Stimulated activated naive CD4-positive, alpha-beta T cell treated with Interleukin-2 at 50 U/mL for 16 hours (primary cell): ENCODE measurements around the gene RABGEF1.
"Not testable (repeated sequence)": the region's sequence is repeated elsewhere in the genome, so short reads cannot be mapped to it uniquely, and the experiment has no call there.

ENCODE experiments used
- DNase-seq: peaks from one replicate; lab custom pipeline; 2025; lab: John Stamatoyannopoulos, UW

RABGEF1 gene

GRCh38 chr7:66740302-66740979 lies at the start of gene RABGEF1:
TSS of gene RABGEF1 (plus strand) at chr7:66740733. CDS start at chr7:66771900, 31,167 bp downstream.
- peak; percentile 97 for DNase-seq

GRCh38 chr7:66693331-66693730 lies 47.2 kb upstream of the RABGEF1 start:
- DNase-seq = no peak

DNA sequence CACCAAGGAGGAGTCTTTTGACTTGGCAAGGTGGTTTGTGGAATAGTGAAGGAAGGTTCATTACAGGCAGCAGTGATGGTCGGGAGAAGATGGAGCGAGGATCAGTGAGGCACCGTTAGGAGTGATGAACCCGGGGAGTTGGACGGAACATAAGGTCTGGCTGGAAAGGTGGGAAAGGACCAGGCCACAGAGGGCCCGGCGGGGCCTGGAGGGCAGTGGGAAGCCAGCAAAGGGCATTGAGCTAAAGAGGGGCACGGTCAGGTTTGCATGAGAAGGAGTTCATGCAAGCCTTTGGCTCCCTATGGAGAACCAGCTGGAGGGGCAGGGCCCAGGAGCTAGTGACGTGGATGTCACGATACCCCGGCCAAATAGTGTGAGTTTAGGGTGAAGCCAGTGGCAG lies 46.2 kb upstream of the RABGEF1 start:
- no peak for DNase-seq

DNA sequence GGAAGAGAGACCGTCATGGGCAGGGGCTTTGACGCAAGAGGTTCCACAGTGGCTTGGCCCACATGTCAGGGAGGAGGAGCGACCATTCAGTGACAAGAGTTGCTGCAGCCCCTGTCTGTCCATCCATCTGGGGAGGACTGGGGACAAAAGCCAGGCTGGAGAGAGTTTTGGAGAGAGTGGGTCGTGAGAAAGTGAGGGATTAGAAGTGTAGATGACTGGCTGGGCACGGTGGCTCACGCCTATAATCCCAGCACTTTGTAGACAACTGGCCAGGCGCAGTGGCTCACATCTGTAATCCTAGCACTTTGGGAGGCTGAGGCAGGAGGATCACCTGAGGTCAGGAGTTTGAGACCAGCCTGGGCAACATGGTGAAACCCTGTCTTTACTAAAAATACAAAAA lies 45.1 kb upstream of the RABGEF1 start:
- DNase-seq = not testable (repeated sequence)

DNA sequence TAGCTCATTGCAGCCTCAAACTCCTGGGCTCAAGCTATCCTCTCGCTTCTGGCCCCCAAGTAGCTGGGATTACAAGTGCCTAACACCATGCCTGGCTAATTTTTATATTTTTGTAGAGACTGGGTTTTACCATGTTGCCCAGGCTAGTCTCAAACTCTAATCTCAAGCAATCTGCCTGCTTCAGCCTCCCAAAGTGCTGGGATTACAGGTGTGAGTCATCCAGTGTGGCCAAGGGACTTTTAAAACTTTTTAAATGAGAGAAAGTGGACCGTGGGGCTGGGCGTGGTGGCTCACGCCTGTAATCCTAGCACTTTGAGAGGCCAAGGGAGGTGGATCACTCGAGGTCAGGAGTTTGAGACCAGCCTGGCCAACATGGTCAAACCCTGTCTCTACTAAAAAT lies 44.4 kb upstream of the RABGEF1 start:
- DNase-seq = not testable (repeated sequence)

DNA sequence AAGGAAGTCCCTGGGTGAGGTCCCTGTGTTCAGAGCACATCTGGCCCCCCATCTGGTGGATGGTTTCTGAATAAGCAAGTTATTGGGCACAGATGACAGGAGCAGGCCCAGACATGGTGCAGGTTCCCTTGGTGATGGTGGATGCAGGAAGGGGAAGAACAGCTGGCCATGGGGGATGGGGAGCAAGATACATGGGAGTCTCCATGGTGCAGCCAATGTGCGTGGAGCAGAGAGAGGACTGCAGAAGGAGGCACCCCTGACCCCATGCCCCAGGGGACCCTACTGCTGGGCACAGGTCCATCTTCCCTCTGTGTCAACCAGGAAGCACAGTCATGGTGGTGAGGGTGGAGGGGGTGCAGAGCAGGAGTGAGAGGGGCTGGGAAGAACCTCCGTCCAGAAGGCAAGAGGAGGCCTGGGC lies 43.8 kb upstream of the RABGEF1 start:
- no peak for DNase-seq

DNA sequence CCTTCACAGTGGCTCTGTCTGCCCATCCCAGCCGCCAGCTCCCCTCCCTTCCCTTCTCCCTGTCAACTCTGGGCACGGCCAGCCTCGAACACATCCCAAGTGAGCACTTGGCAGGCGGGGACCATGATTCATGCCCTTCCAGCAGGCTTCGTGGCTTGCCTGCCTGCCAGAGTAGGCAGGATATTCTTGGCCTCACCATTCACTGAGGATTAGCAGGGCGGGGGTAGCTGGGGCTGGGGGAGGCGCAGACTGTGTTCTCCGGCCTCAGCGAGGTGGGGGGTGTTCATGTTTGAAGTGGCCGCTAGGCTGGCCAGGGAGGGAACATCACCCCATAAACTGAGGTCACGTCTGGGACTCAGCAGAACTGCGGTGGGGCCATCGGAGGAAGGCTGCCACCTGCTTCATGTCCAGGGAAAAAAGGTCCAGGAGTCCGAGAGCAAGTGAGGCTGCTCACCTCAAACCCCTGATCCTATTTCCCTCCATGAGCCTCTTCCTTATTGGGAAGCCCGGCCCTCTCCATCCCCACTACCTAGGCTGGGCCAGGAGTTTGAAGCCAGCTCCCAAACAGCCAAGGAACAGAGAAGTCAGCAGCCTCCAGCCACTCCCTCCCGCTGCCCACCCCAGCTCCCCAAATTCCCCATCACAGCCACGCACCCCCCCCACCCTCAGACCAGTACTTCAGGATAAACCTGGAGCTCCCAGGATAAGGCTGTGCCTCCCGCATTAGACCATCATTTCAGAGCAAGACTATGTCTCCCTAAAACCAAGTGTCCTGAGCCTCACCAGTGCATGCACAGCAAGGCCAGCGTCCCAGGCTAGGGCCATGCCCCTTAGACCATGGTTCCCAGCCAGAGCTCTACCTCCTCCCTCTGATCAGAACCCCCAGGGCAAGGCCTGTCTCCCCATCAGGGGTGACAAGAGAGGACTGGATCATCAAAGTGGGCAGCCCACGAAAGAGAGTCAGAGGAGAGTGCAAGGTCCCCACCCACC lies 42.8 kb upstream of the RABGEF1 start:
- no peak for DNase-seq

GRCh38 chr7:66698652-66699205 lies 41.8 kb upstream of the RABGEF1 start:
- no peak for DNase-seq

GRCh38 chr7:66699998-66700397 lies 40.5 kb upstream of the RABGEF1 start:
- DNase-seq = no peak

DNA sequence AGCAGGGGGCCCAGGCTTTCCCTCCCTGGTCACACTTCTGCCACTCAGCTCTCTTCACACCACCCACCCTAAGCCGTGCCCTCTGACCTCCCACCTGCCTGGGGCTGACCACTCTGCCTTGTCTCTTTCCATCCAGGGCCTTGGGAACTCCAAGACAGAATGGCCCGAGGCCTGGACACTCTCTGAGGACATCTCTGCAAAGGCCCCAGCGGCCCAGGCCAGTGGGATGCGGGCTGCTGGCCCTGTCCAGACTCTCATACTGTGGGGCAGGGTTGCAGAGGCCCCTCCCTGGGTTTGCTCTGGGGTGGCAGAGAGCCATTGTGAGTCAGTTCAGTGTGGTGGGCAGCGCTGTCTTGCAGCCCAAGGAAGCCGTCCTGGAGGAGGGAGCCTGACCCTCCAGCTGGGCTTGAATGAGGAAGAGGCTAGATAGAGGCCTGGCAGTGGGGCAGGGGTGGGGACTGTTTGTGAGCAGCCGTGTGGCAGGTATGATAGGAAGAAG lies 39.9 kb upstream of the RABGEF1 start:
- DNase-seq = no peak

DNA sequence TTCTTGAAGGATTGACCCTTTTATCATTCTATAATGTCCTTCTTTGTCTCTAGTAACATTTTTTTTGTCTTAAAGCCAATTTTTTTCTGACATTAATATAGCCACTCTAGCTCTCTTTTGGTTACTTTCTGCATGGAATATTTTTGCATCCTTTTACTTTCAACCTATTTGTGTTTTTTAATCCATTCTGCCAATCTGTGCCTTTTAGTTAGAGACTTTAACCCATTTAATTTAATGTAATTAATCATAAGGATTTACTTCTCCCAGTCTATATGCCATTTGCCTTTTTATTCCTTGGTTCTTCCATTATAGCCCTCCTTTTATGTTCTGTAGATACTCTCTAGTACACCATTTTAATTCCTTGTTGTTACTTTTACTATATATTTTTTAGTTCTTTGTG lies 32.7 kb upstream of the RABGEF1 start:
- no peak for DNase-seq

- DNase-seq = not testable (repeated sequence)
These were observed 29.8 kb upstream of the RABGEF1 start for GRCh38 chr7:66710752-66711151.

DNA sequence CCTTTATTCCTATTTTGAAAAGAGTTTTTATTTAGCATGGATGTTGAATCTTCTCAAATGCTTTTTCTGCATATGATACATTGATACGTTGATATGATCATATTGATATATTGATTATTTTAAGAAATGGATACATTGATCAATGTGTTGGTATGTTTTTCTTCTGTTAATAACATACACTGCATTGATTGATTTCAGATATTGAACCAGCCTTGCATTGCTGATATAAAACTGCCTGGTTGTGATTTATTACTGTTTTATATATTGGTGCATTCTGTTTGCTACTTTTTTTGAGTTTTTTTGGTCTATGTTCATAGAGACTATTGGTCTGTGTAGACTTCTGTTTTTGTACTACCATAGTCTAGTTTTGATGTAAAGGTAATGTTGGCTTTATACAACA lies 26.8 kb upstream of the RABGEF1 start:
- no peak for DNase-seq

DNA sequence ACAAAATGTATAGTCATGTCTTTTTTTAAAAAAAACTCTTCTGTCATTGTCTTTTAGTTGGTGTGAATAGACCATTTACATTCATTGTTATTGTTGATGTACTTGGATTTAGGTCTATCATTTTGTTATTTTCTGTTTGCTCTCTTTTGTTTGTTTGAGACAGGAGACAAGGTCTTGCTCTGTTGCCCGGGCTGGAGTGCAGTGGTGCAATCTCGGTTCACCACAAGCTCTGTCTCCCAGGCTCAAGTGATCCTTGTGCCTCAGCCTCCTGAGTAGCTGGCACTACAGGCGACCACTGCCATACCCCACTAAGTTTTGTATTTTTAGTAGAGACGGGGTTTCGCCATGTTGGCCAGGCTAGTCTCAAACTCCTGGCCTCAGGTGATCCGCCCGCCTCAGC lies 23.9 kb upstream of the RABGEF1 start:
- not testable (repeated sequence) for DNase-seq

DNA sequence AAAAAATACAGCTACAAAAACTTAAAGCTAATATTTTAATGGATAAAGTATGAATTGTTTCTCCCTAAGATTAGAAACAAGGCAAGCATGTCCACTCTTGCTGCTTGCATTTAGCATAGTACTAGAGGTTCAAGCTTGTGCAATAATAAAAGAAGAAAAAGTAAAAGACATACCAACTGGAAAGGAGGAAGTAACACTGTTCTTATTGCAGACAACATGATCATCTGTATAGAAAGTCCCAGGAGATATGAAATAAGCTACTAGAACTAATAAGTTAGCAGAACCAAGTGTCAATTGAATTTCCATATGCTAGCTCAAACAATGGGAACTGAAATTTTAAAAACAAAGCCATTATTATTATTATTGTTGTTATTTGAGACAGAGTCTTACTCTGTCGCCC lies 20.0 kb upstream of the RABGEF1 start:
- no peak for DNase-seq

DNA sequence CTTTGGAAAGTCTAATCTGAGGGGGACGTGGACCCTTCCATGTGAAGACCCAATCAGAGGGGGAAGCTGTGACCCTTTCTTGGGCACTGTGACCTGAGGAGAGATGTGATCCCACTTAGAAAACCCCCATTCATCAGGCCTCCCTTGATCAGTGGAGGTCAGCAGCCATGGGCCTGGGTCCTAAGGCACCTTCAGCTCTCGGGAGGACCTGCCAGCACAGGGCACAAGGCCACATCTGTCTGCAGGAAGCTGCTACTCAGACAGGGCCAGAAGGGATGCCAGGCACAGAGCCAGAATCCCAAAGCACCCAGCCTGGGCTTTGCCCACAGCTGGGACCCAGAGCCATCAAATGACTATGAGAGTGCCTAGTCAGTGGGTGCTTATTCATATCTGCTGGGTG lies 14.7 kb upstream of the RABGEF1 start:
- no peak for DNase-seq

GRCh38 chr7:66727058-66727457 lies 13.5 kb upstream of the RABGEF1 start:
- no peak for DNase-seq

GRCh38 chr7:66728571-66728970 lies 12.0 kb upstream of the RABGEF1 start:
- DNase-seq = no peak

GRCh38 chr7:66729274-66729673 lies 11.3 kb upstream of the RABGEF1 start:
- no peak for DNase-seq

- no peak for DNase-seq
These were observed 8.5 kb upstream of the RABGEF1 start for GRCh38 chr7:66731986-66732385.

DNA sequence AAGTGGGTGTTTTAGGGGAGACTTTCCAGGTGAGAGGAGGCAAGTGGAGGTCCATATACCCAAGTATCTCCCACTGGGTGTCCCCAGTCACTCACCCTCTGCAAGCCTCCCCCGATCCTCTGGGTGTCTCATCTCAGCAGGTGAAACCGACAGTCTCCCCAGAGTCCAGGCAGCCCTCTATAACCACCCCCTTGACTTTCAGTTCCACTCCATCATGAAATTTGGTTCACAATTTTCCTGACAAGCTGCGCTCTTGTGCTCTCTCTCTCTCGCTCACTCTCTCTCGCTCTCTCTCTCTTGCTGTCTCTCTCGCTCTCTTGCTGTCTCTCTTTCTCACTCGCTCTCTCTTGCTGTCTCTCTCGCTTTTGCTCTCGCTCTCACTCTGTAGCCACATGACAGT lies 8.1 kb upstream of the RABGEF1 start:
- DNase-seq = no peak

- DNase-seq = no peak
These were observed 6.5 kb upstream of the RABGEF1 start for GRCh38 chr7:66734006-66734405.

DNA sequence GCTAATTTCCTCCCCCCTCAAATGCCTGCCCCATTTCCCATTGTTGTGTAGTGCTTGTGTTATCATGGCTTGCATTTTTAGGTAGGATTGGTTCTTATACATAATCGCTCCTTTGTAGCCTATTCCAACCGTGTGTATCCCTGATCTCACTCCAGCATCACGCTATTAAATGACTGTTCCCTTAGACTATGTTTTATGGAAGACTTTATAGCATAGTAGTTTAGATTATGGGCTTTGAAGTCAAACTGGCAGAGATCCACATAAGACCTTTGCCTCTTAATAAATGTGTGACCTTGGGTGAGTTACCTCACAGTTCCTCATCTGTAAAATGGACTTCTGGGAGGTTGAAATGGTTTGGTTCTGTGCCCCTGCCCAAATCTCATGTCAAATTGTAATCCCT lies 5.4 kb upstream of the RABGEF1 start:
- DNase-seq = no peak
